Measurements from ENCODE around the gene DMAC1.

Gene DMAC1

DNA sequence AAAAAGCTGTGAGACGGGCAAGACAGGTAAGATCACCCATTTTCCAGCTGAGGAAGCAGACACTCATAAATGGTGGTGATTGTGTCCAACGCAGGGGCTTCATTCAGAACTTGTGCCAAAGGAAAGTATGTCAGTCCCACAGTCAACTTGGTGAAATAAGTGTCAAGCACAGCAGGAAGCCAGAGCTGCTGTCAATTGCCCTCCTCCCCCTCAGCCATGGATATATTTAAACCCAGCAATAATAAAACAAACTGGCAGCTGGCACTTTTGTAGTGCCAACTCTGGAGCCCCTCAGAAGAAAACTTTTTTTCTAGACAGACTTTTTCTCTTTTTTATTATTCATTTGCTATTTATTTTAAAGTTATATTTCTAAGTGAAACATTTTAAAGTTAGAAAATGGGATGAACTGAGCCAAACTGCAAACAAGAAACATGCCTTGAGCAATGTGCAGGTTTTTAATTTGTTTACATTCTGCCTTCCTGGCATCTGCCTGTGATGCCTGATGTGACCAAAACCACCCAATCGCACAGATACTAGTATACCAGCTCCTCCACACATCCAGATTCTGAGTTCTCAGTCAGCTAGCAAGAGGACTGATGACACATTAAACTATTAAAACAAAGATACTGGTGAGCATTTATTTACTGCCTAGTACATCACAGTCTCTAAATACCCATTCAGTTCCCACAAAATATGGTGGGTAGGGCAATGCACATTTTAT, 17.0 kb downstream of the DMAC1 start:
- Histone ChIP-seq H3K9ac (ENCODE audit: low read length) (no peak overlapping the region), H3K27me3 (ENCODE audit: control insufficient read depth in 1 of 2, insufficient read depth in 2 of 2, low read length in 2 of 2) (no peaks in the 10 kb centered on the region), H3K9me3 (ENCODE audit: low read length) (no peaks in the 10 kb centered on the region), H3K36me3 (ENCODE audit: insufficient read depth, low read length) (no peaks in the 10 kb centered on the region), H3K4me1 (ENCODE audit: insufficient read depth, low read length) (no peaks in the 10 kb centered on the region), H3K4me3 (ENCODE audit: low read depth in 1 of 2, low read length in 2 of 2) (no peak overlapping the region), H3K27ac (ENCODE audit: low read depth, low read length) (no peak overlapping the region)

DNA sequence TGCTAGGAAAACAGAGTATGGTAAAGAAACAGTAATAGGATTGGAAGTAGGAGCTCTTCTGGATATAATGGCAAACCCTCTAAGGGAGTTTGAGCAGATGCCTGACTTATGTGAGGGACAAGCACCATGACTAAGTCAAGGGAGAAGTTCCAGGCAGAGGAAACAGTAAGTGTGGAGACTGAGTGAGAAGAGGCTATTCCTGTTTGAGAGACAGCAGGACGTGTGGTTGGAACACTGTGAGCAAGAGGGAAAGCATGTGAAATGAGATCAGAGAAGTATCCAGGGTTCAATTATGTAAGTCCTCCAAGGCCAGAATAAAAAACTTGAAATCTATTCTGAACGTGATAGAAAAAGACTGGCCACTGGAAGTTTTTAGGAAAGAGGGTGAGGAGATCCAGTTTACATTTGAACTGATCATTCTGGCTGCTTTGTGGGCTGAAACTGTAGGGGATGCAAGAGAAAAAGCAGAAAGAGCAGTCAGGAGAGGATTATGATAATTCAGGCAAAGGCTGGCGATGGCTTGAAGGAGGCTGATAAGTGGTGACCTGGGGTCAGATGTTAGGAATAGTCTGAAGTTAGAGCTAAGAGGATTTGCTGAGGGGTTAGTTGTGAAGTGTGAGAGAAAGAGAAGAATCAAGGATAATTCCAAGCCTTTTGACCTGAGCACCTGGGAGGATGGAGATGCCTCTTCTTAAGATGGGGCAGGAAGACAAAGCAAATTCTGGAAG, 19.2 kb downstream of the DMAC1 start:
- Histone ChIP-seq H3K27ac (ENCODE audit: low read depth, low read length) (no peak overlapping the region), H3K9ac (ENCODE audit: low read length) (no peak overlapping the region), H3K9me3 (ENCODE audit: low read length) (no peaks in the 10 kb centered on the region), H3K36me3 (ENCODE audit: insufficient read depth, low read length) (no peaks in the 10 kb centered on the region), H3K27me3 (ENCODE audit: control insufficient read depth in 1 of 2, insufficient read depth in 2 of 2, low read length in 2 of 2) (no peaks in the 10 kb centered on the region), H3K4me1 (ENCODE audit: insufficient read depth, low read length) (no peaks in the 10 kb centered on the region), H3K4me3 (ENCODE audit: low read depth in 1 of 2, low read length in 2 of 2) (no peak overlapping the region)

DNA sequence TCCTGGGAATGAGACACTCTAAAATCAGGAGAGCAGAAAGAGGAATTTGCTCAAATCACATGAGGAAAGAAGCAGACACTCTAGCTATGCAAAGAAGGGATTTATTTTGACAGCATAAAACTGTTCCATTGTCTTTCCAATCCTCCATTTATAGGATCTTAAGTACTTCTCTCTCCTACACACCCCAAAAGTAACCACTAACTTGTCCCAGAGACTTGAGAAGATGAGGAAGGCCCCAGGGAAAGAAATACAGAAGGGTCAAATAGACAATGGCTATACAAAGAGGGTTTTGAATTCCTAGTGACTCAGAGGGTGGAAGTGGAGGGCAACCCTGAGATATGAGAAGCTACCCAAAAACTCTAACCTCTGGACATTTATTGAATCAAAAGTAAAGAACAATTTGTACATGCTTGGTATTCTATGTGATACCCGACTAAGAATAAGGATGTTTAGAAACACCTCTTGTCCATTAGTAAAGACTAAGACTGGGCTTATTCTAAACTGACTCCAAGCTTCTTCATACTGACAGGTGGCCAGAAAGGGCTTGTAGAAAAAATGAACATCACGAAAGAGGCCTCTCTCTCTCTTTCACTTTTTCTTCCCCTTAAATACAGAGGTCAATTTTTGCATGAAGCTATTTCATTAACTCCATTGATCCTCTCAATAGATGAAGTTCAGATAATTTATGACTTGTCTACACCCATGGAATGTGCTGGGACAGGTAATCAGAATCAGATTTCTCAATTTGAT, 20.6 kb downstream of the DMAC1 start:
- Histone ChIP-seq H3K9me3 (ENCODE audit: low read length) (no peaks in the 10 kb centered on the region), H3K27ac (ENCODE audit: low read depth, low read length) (no peak overlapping the region), H3K36me3 (ENCODE audit: insufficient read depth, low read length) (no peaks in the 10 kb centered on the region), H3K27me3 (ENCODE audit: control insufficient read depth in 1 of 2, insufficient read depth in 2 of 2, low read length in 2 of 2) (no peaks in the 10 kb centered on the region), H3K4me3 (ENCODE audit: low read depth in 1 of 2, low read length in 2 of 2) (no peak overlapping the region), H3K4me1 (ENCODE audit: insufficient read depth, low read length) (no peaks in the 10 kb centered on the region), H3K9ac (ENCODE audit: low read length) (no peak overlapping the region)

DNA sequence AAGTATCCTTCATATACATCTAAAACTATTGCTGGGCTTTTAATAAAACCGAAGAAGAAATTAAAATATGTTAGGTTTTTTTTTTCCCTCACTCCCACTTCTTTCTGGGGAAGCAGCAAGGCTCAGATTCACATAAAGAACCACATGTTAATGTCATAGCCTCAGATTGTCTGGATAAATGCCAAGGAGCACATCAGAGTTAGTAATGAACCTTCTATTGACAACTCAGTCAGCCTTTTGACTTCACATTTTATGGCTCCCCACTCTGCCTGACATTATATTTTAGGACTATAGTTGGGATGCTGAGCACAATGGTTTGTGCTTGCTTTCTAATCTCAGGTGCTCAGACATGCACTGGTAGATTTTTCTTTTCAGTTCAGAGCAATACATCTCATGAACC, 21.8 kb downstream of the DMAC1 start:
- Histone ChIP-seq H3K4me3 (ENCODE audit: low read depth in 1 of 2, low read length in 2 of 2) (no peak overlapping the region), H3K27ac (ENCODE audit: low read depth, low read length) (no peak overlapping the region), H3K4me1 (ENCODE audit: insufficient read depth, low read length) (no peaks in the 10 kb centered on the region), H3K9ac (ENCODE audit: low read length) (no peak overlapping the region), H3K36me3 (ENCODE audit: insufficient read depth, low read length) (no peaks in the 10 kb centered on the region), H3K9me3 (ENCODE audit: low read length) (no peaks in the 10 kb centered on the region), H3K27me3 (ENCODE audit: control insufficient read depth in 1 of 2, insufficient read depth in 2 of 2, low read length in 2 of 2) (no peaks in the 10 kb centered on the region)

DNA sequence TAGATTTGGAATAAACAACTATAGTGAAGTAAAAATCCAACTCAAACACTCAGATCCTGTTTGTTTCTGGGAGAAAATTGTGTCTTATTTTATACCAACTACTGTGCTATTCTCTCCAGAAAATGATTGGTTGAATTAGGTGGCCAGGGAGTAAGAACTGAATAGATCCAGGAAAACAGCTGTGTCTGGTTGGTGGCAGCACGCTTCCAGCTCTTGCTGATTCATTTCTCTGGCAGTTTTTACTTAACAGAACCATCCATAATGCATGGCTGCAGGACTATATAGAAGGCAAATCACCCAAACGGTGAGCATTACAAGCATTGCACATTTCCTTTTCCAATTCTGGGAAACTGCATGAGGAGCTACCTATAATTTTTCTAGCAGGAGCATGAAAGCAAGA, 29.5 kb downstream of the DMAC1 start:
- Histone ChIP-seq H3K27me3 (ENCODE audit: control insufficient read depth in 1 of 2, insufficient read depth in 2 of 2, low read length in 2 of 2) (no peaks in the 10 kb centered on the region), H3K9me3 (ENCODE audit: low read length) (no peaks in the 10 kb centered on the region), H3K9ac (ENCODE audit: low read length) (no peak overlapping the region), H3K36me3 (ENCODE audit: insufficient read depth, low read length) (no peaks in the 10 kb centered on the region), H3K4me3 (ENCODE audit: low read depth in 1 of 2, low read length in 2 of 2) (no peak overlapping the region), H3K4me1 (ENCODE audit: insufficient read depth, low read length) (no peaks in the 10 kb centered on the region), H3K27ac (ENCODE audit: low read depth, low read length) (no peak overlapping the region)

DNA sequence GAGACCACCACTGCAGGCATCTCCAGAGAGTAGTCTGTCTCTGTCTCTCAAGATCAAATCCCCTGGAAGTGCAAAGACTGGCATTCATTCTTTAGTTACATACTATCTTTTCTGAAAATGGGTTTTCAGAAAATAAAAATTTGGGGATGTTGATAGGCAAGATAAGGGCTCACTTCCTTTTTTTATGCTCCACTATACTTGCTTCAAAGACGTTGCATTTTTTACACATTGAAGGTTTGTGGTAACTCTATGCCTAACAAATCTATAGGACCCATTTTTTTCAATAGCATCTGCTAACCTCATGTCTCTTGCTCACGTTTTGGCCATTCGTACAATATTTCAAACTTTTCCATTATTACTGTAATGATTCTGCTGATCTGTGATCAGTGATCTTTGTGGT, 37.0 kb downstream of the DMAC1 start:
- no peaks in the 10 kb centered on the region for H3K9me3 ChIP-seq (ENCODE audit: low read length)
- no peak overlapping the region for H3K4me3 ChIP-seq (ENCODE audit: low read depth in 1 of 2, low read length in 2 of 2)
- no peaks in the 10 kb centered on the region for H3K36me3 ChIP-seq (ENCODE audit: insufficient read depth, low read length)
- H3K27me3 ChIP-seq (ENCODE audit: control insufficient read depth in 1 of 2, insufficient read depth in 2 of 2, low read length in 2 of 2) = no peaks in the 10 kb centered on the region
- H3K27ac ChIP-seq (ENCODE audit: low read depth, low read length) = no peak overlapping the region
- H3K4me1 ChIP-seq (ENCODE audit: insufficient read depth, low read length) = no peaks in the 10 kb centered on the region
- no peak overlapping the region for H3K9ac ChIP-seq (ENCODE audit: low read length)

DNA sequence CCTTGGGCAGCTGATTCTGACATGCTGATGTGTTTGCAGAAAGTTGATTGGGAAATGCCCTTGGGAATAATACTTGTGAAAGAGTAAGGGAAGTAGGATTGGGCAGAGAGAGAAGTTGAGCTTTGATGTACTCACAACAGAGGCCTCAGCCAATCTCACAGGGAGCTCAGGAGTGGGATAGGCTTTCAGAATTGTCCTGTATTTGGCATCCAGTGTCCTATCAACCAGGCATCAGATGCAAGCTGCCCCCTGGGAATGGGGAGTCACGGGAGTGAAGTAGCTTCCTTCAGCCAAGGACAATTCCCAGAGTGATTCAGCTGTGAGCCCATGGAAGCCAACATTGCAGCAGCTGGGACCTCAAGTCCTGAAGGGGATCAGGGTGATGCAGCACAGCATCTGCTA, 39.6 kb downstream of the DMAC1 start:
- H3K27me3 ChIP-seq (ENCODE audit: control insufficient read depth in 1 of 2, insufficient read depth in 2 of 2, low read length in 2 of 2) = no peaks in the 10 kb centered on the region
- no peaks in the 10 kb centered on the region for H3K4me1 ChIP-seq (ENCODE audit: insufficient read depth, low read length)
- H3K9me3 ChIP-seq (ENCODE audit: low read length) = no peaks in the 10 kb centered on the region
- H3K9ac ChIP-seq (ENCODE audit: low read length) = no peak overlapping the region
- H3K27ac ChIP-seq (ENCODE audit: low read depth, low read length) = no peak overlapping the region
- no peaks in the 10 kb centered on the region for H3K36me3 ChIP-seq (ENCODE audit: insufficient read depth, low read length)
- no peak overlapping the region for H3K4me3 ChIP-seq (ENCODE audit: low read depth in 1 of 2, low read length in 2 of 2)

DNA sequence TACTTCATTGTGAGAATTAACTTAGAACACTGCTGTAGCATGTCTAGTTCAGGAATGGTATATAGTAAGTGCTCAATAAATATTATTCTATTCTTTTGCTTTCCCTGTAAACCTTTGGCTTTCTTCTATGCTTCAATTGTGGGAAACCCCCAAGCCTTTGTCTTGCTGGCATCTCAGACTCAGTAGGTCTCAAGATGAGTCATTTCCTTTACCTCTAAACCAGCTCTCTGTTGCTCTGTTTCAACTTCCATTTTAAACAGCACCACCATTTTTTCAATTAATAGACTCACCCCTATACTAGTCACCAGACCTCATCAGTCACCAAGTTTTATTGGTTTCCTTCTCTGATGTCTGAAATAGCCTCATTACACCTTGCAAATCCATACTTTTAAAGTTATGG, 43.5 kb downstream of the DMAC1 start:
- no peaks in the 10 kb centered on the region for H3K36me3 ChIP-seq (ENCODE audit: insufficient read depth, low read length)
- H3K27ac ChIP-seq (ENCODE audit: low read depth, low read length) = no peak overlapping the region
- no peaks in the 10 kb centered on the region for H3K27me3 ChIP-seq (ENCODE audit: control insufficient read depth in 1 of 2, insufficient read depth in 2 of 2, low read length in 2 of 2)
- no peaks in the 10 kb centered on the region for H3K9me3 ChIP-seq (ENCODE audit: low read length)
- no peak overlapping the region for H3K9ac ChIP-seq (ENCODE audit: low read length)
- no peaks in the 10 kb centered on the region for H3K4me1 ChIP-seq (ENCODE audit: insufficient read depth, low read length)
- H3K4me3 ChIP-seq (ENCODE audit: low read depth in 1 of 2, low read length in 2 of 2) = no peak overlapping the region

DNA sequence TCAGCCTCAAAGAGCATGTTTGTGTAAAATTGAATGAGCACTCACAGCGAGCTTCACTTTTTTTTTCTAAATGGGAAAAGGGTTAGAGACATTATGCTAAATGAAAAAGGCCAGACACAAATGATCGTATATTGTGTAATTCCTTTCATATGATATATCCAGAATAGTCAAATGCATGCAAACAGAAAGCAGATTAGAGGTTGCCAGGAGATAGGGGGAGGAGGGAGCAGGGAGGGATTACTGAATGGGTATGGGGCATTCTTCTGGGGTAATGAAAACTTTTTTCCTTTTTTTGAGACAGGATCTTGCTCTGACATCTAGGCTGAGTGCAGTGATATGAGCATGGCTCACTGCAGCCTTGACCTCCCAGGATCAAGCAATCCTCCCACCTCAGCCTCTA, 47.1 kb downstream of the DMAC1 start:
- Histone ChIP-seq H3K27me3 (ENCODE audit: control insufficient read depth in 1 of 2, insufficient read depth in 2 of 2, low read length in 2 of 2) (no peaks in the 10 kb centered on the region), H3K36me3 (ENCODE audit: insufficient read depth, low read length) (no peaks in the 10 kb centered on the region), H3K4me3 (ENCODE audit: low read depth in 1 of 2, low read length in 2 of 2) (no peak overlapping the region), H3K27ac (ENCODE audit: low read depth, low read length) (no peak overlapping the region), H3K4me1 (ENCODE audit: insufficient read depth, low read length) (no peaks in the 10 kb centered on the region), H3K9ac (ENCODE audit: low read length) (no peak overlapping the region), H3K9me3 (ENCODE audit: low read length) (no peaks in the 10 kb centered on the region)

All from muscle layer of colon (tissue), 2 donors.